Bronchial epithelial cell (primary cell): ENCODE results near the gene ZEB1. TPM values are rescaled to one million over a fixed set of nuclear protein-coding genes. Genes with fewer than 3 reads are reported as not detected.
A peak's percentile ranks its signal among the peaks of the same experiment; 100 is the strongest.

Experiments
- DNase-seq: peaks from one replicate; pipeline ENCODE4 v3.0.0-alpha.2; 2010; ENCODE audit warnings: low read depth
- FAIRE-seq: peaks from 2 replicates; lab custom pipeline; 2011; peaks lifted over from hg19 to GRCh38; lab: Jason Lieb, UNC
- H3K27me3 ChIP-seq: 2 replicates; pipeline ENCODE4 v1.5.1; 2011; ENCODE audit warnings: low read length; ENCODE audit not compliant: control insufficient read depth, insufficient read depth
- H3K36me3 ChIP-seq: 2 replicates; pipeline ENCODE4 v1.5.1; 2011; ENCODE audit warnings: low read length; ENCODE audit not compliant: control insufficient read depth, insufficient read depth
- H3K4me3 ChIP-seq: 2 replicates; pipeline ENCODE4 v1.5.1; 2011; ENCODE audit warnings: mild to moderate bottlenecking, low read depth, low read length, control low read depth
- total RNA-seq: library from RNA; depleted of rRNA; stranded (reverse); fragments of >200 nt; gene quantifications from 2 replicates; pipeline ENCODE4 v1.2.1, GENCODE V29; 2014
- TF ChIP-seq, protein P1 (sequence below): IDR thresholded peaks from 2 replicates; pipeline ENCODE4 v1.5.1; 2011; ENCODE audit warnings: mild to moderate bottlenecking, moderate library complexity, low read length, control low read depth, inconsistent platforms; ENCODE audit not compliant: insufficient read depth, severe bottlenecking

The ZEB1 gene
- total RNA-seq, 1 donor from 2014 or later, result 2.6 TPM

DNA sequence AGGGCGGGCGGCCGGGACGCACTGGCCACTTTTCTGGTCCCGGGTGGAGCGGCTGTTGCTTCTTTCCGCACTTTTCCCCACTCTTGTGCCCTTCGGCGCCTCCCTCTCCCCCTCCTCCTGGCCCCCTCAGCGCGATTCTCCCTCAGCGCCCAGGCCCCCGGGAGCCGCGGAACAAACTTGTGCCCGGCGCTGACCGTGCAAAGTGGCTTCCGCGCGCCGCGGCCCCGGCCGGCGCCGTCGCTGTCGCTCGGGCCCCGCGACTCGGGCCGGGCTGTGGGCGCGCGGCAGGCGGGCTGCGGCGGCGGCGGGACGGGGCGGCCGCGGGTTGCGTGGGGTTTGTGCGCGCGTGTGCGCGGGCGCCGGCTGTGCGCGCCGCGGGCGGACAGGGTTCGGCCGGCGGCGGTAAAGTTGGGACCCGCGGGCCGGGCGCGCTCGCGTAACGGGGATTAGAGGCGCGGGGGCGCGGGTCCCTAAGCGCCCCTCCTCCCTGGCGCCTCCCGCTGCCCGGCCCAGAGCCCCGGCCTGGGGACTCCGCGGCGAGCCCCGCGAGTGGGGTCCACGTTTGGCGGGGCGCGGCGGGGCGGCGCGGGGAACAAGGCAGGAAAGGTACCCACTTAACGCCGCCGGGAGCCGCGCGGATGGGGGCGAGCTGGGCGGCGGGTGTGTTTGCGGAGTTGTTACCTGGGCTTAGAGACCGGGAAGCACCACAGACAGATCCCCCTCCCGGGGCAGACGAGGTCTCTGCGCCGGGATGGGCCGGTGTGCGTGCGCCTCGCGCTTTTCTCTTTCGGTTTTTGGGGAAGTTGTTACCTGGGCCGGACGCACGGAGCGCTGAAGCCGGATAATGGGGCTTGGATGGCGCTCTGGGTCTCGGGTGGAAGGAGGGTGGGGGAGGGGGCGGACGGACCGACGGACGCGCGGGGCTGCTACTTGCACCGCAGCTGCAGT, 860 bp downstream of the ZEB1 start:
- DNase-seq (no peak), FAIRE-seq (no peak)
- Histone ChIP-seq H3K36me3 (no peaks in the 10 kb centered on the region), H3K27me3 (no peaks in the 10 kb centered on the region), H3K4me3 (peak overlapping the region; percentile 83)
- TF ChIP-seq, protein P1, sequence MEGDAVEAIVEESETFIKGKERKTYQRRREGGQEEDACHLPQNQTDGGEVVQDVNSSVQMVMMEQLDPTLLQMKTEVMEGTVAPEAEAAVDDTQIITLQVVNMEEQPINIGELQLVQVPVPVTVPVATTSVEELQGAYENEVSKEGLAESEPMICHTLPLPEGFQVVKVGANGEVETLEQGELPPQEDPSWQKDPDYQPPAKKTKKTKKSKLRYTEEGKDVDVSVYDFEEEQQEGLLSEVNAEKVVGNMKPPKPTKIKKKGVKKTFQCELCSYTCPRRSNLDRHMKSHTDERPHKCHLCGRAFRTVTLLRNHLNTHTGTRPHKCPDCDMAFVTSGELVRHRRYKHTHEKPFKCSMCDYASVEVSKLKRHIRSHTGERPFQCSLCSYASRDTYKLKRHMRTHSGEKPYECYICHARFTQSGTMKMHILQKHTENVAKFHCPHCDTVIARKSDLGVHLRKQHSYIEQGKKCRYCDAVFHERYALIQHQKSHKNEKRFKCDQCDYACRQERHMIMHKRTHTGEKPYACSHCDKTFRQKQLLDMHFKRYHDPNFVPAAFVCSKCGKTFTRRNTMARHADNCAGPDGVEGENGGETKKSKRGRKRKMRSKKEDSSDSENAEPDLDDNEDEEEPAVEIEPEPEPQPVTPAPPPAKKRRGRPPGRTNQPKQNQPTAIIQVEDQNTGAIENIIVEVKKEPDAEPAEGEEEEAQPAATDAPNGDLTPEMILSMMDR, result no peak

DNA sequence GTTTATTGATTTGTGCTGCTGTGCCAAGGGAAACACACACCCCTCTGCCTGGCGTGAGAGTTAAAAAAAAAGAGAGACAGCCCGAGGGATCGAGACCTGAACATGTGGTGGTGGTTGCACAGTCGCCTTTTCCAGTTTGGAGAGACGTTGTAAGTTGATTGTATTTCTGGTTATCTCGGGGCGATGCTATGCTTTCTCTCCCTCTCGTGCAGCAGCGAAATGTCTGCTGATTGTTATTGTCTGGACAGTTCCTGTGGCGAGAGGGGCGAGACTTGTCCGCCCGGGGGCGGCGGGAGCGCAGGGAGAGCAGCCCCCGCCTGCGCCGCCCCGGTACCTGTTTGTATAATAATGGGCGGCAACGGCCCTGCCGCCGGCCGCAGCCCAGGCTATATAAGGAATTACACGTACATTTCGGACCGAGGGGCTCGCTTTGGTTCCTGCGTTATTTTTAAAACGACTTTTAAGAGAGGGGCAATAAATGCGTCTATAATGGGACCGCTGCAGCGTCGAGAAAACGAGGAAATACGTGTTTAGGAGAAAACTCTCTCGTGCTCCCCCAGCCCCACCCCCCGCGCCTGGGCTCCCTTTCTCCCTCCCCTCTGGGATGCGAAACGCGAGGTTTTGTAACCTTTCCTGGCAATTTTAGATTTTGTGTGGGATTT, 1.7 kb downstream of the ZEB1 start:
- no peaks in the 10 kb centered on the region for H3K36me3 ChIP-seq
- TF ChIP-seq, protein P1, result no peak
- H3K4me3 ChIP-seq, result peak overlapping the region; percentile 83
- DNase-seq (peak; percentile 16), FAIRE-seq (no peak)
- H3K27me3 ChIP-seq, result no peaks in the 10 kb centered on the region

DNA sequence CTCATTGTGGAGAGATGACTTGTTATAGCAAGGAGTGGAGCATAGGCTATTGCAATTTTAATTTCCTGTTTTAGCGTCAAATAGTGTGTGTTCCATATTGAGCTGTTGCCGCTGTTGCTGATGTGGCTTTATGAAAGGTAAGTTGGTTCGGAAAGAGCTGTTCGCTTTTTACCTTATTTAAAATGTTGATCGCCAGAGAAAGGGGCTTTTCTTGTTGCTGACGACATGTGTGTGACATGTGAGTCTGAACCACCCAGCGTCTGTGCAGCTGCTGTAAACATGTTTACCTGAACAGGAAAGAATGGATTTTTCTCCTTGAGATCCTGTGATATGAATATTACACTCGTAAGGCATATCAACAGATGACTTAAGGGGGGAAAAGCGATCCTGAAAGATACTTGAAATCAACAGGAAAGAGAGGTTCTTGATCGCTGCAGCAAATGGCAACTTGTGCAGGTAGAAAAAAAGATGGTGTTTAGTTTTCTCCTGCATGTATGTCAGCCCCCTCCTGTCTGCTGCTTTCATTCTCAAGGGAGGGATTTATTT, 2.5 kb downstream of the ZEB1 start:
- FAIRE-seq (no peak), DNase-seq (peak; percentile 10)
- TF ChIP-seq, protein P1, result no peak
- no peaks in the 10 kb centered on the region for H3K27me3 ChIP-seq
- no peaks in the 10 kb centered on the region for H3K36me3 ChIP-seq
- peak overlapping the region; percentile 83 for H3K4me3 ChIP-seq

DNA sequence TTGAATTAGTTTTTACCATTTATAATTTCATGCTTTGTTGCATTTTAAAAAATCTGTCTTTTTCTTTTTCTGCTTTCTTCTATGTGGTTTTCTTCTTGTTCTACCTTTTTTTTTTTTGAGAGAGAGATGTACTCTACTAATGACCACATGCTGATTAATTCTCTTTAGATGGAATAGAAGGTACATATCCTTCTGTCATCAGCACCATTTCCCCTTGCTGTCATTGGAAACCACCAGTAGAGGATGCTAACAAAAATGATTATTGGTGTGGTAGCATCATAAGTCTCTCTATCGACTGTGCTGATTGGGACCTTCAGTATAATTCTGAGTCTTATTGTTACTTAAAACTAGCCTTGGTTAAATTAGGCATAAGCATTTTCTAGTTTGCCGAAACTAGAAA, 3.6 kb downstream of the ZEB1 start:
- TF ChIP-seq, protein P1, result no peak
- DNase-seq, result no peak
- no peak for FAIRE-seq
- no peaks in the 10 kb centered on the region for H3K27me3 ChIP-seq
- H3K4me3 ChIP-seq, result no peak overlapping the region
- H3K36me3 ChIP-seq, result no peaks in the 10 kb centered on the region

DNA sequence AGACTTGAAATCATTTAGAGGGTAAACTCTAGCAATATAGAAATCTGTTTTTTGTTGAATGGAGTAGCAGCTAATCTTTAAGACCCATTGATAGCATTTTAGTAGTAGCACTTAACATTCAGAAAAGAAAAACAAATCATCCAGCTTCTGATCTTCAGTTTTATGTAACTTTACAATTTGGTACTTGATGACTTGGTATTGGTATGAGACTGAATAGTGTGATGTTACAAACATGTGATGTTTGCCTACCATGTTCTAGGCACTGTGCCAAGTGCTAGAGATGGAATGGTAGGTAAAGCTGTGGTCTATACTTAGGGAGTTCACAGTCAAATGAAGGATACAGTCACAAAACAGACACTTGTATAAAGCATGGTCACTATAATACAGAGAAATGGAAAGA, 21.3 kb downstream of the ZEB1 start:
- FAIRE-seq (no peak), DNase-seq (no peak)
- TF ChIP-seq, protein P1, result no peak
- Histone ChIP-seq H3K27me3 (no peaks in the 10 kb centered on the region), H3K4me3 (no peak overlapping the region), H3K36me3 (no peaks in the 10 kb centered on the region)
